Measurements from ENCODE around the gene CAPN11.

DNA sequence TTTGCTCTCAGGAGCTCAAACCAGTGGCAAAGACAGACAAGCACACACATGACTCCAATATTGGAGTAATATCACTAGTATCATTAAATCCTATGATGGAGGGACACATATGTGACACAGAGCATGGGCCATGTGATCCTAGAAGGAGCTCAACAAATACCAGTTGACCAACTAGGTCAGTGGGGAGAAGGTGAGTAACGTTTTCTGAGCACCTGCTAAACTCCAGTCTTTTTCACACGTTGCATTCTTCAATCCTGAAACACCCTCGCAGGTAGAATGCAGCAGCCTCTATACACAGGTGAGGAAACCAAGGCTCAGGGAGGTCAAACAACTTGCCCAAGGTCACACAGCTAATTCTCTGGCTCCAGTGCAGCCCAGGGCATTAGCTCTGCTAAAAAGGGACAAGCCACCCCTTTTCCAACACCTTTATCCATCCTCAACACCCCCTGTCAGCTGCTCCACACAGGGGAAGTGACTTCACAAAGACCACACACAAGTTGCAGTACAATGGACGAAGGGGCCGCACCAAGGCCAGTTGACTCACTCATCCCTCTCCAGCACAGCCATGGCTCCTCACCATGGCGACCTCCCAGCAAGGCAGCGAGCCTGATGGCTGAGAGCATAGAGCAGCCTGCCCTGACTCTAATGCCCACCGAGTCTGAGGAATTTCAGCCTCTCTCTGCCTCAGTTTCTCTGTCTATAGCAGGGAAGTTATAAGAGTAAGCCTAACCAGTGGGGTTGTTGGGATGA, 4.4 kb downstream of the CAPN11 start:
- TF ChIP-seq POLR2A (IDR thresholded peaks at IDR 0.05) (no peak), CTCF (IDR thresholded peaks at IDR 0.05) (no peak)
